Measurements from ENCODE around the gene GSDME. TPM values are rescaled to one million over a fixed set of nuclear protein-coding genes. Genes with fewer than 3 reads are reported as not detected.

Gene GSDME
- total RNA-seq, 1 experiment from 2014 or later: 7.6 TPM

DNA sequence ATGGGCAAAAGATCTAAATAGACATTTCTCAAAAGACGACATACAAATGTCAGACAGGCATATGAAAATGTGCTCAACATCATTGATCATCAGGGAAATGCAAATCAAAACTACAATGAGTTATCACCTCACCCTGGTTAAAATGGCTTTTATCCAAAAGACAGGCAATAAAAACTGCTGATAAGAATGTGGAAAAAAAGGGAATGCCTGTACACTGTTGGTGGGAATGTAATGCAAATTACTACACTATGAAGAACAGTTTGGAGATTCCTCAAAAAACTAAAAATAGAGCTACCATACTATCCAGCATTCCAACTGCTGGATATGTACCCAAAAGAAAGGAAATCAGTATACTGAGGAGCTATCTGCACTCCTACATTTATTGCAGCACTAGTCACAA lies 18.0 kb downstream of the GSDME start:
- no peak overlapping the region for H2AFZ ChIP-seq (ENCODE audit: low read depth, low read length, poor library complexity, severe bottlenecking)
- no peak overlapping the region for H3K27ac ChIP-seq (ENCODE audit: low read depth, low read length)
- no peak for ATAC-seq
- BruUV-seq (replicated peaks): no TSS peak
- no peak overlapping the region for H3K4me3 ChIP-seq (replicated peaks in 1 of 2; ENCODE audit: low read depth in 1 of 2, low read length in 2 of 2)
- H4K20me1 ChIP-seq (ENCODE audit: insufficient read depth): no peaks in the 10 kb centered on the region
- TF ChIP-seq JUND (IDR thresholded peaks at IDR 0.05) (no peak), FOSL1 (IDR thresholded peaks at IDR 0.05; ENCODE audit: low read depth) (no peak), TCF7L2 (IDR thresholded peaks at IDR 0.05; ENCODE audit: borderline replicate concordance, extremely low read depth, insufficient read depth, insufficient read length) (no peak), CBX3 (IDR thresholded peaks at IDR 0.05; ENCODE audit: low read depth) (no peak), POLR2AphosphoS5 (IDR thresholded peaks at IDR 0.05; ENCODE audit: low read depth, low read length) (no peak), SRF (IDR thresholded peaks at IDR 0.05; ENCODE audit: low read depth) (no peak), POLR2A (IDR thresholded peaks at IDR 0.05; ENCODE audit: borderline replicate concordance, extremely low read depth, insufficient read depth, insufficient read length) (no peak), EZH2phosphoT487 (IDR thresholded peaks at IDR 0.05; ENCODE audit: borderline replicate concordance) (no peak), YY1 (IDR thresholded peaks at IDR 0.05; ENCODE audit: extremely low read depth, insufficient replicate concordance, low read depth, low read length) (no peak)
- TF ChIP-seq, protein P1, sequence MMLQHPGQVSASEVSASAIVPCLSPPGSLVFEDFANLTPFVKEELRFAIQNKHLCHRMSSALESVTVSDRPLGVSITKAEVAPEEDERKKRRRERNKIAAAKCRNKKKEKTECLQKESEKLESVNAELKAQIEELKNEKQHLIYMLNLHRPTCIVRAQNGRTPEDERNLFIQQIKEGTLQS (IDR thresholded peaks at IDR 0.05): no peak
- peaks cover 0 to 6% of the 10 kb centered on the region in 2 experiments; a peak in 1 of 4 replicates for H3K4me1 ChIP-seq (ENCODE audit: control insufficient read depth in 1 of 2, insufficient read depth in 2 of 2, low read length in 2 of 2)
- H3K4me2 ChIP-seq (ENCODE audit: low read length): no peak overlapping the region
- ChIA-PET RAD21 (ENCODE audit: low non-redundant PET in 1 of 2, low total read pairs in 2 of 2, uncharacterized antibody in 2 of 2, unreplicated experiment in 2 of 2) (no interaction called here), CTCF (no interaction called here), POLR2A (no interaction called here)
- DNase-seq (ENCODE audit: low read depth, low spot score): no peak
- no peaks in the 10 kb centered on the region for H3K9me2 ChIP-seq (ENCODE audit: insufficient read depth)
- H3K9me3 ChIP-seq (ENCODE audit: control insufficient read depth in 1 of 2, insufficient read depth in 1 of 2, low read depth in 1 of 2, low read length in 2 of 2): peaks cover 0 to 7% of the 10 kb centered on the region in 2 experiments; a peak in 1 of 4 replicates
- H3K36me3 ChIP-seq (ENCODE audit: control insufficient read depth in 1 of 2, insufficient read depth in 2 of 2, low read length in 2 of 2): no peaks in the 10 kb centered on the region
- no peaks in the 10 kb centered on the region for H3K79me2 ChIP-seq (ENCODE audit: insufficient read depth, low read length)
- H3K9ac ChIP-seq (ENCODE audit: low read length): no peak overlapping the region
- H3K27me3 ChIP-seq (ENCODE audit: insufficient read depth, low read length): no peaks in the 10 kb centered on the region
- intact Hi-C loops (cut with micrococcal nuclease): no loop called here

DNA sequence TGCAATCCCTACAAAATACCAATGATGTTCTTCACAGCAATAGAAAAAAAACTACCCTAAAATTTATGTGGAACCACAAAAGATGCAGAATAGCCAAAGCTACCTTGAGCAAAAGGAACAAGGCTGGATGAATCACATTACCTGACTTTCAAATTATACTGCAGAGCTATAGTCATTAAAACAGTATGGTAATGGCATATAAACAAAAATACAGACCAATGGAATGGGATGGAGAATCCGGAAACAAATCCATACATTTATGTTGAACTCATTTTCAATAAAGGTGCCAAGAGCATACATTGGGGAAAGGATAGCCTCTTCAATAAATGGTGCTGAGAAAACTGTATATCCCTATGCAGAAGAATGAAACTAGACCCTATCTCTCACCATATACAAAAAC lies 18.7 kb downstream of the GSDME start:
- Histone ChIP-seq H4K20me1 (ENCODE audit: insufficient read depth) (no peaks in the 10 kb centered on the region), H3K4me2 (ENCODE audit: low read length) (no peak overlapping the region), H3K4me3 (replicated peaks in 1 of 2; ENCODE audit: low read depth in 1 of 2, low read length in 2 of 2) (no peak overlapping the region), H3K27me3 (ENCODE audit: insufficient read depth, low read length) (no peaks in the 10 kb centered on the region), H3K36me3 (ENCODE audit: control insufficient read depth in 1 of 2, insufficient read depth in 2 of 2, low read length in 2 of 2) (no peaks in the 10 kb centered on the region), H3K27ac (ENCODE audit: low read depth, low read length) (no peak overlapping the region), H3K9ac (ENCODE audit: low read length) (no peak overlapping the region), H3K9me2 (ENCODE audit: insufficient read depth) (no peaks in the 10 kb centered on the region), H3K4me1 (ENCODE audit: control insufficient read depth in 1 of 2, insufficient read depth in 2 of 2, low read length in 2 of 2) (peaks cover 0 to 9% of the 10 kb centered on the region in 2 experiments; a peak in 1 of 4 replicates), H3K9me3 (ENCODE audit: control insufficient read depth in 1 of 2, insufficient read depth in 1 of 2, low read depth in 1 of 2, low read length in 2 of 2) (peaks cover 0 to 7% of the 10 kb centered on the region in 2 experiments; a peak in 1 of 4 replicates), H2AFZ (ENCODE audit: low read depth, low read length, poor library complexity, severe bottlenecking) (no peak overlapping the region), H3K79me2 (ENCODE audit: insufficient read depth, low read length) (no peaks in the 10 kb centered on the region)
- intact Hi-C loops (cut with micrococcal nuclease): no loop called here
- ChIA-PET POLR2A (no interaction called here), RAD21 (ENCODE audit: low non-redundant PET in 1 of 2, low total read pairs in 2 of 2, uncharacterized antibody in 2 of 2, unreplicated experiment in 2 of 2) (no interaction called here), CTCF (no interaction called here)
- no TSS peak for BruUV-seq (replicated peaks)
- no peak for ATAC-seq
- TF ChIP-seq, protein P2, sequence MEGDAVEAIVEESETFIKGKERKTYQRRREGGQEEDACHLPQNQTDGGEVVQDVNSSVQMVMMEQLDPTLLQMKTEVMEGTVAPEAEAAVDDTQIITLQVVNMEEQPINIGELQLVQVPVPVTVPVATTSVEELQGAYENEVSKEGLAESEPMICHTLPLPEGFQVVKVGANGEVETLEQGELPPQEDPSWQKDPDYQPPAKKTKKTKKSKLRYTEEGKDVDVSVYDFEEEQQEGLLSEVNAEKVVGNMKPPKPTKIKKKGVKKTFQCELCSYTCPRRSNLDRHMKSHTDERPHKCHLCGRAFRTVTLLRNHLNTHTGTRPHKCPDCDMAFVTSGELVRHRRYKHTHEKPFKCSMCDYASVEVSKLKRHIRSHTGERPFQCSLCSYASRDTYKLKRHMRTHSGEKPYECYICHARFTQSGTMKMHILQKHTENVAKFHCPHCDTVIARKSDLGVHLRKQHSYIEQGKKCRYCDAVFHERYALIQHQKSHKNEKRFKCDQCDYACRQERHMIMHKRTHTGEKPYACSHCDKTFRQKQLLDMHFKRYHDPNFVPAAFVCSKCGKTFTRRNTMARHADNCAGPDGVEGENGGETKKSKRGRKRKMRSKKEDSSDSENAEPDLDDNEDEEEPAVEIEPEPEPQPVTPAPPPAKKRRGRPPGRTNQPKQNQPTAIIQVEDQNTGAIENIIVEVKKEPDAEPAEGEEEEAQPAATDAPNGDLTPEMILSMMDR (IDR thresholded peaks at IDR 0.05 in 2 of 3, conservative IDR thresholded peaks at IDR 0.05 in 1 of 3; ENCODE audit: borderline replicate concordance in 1 of 3, insufficient read depth in 1 of 3, low read depth in 2 of 3, low read length in 2 of 3): no peak
- peak; percentile 39; the same call in 1 of the 2 replicates for TF ChIP-seq CBX3 (IDR thresholded peaks at IDR 0.05; ENCODE audit: low read depth)
- no peak for DNase-seq (ENCODE audit: low read depth, low spot score)
